HPDE6-E6E7 (cell line): ENCODE results near the gene ADO.

ENCODE experiments used
- DNase-seq: peaks from one replicate; pipeline ENCODE4 v3.0.0; 2011; ENCODE audit warnings: missing footprints; ENCODE audit errors: extremely low spot score

ADO gene

GRCh38 chr10:62817766-62818425 is 13.4 kb downstream of the ADO start:
- peak; percentile 67 for DNase-seq

GRCh38 chr10:62818426-62819011 is 14.0 kb downstream of the ADO start:
- DNase-seq = no peak

DNA sequence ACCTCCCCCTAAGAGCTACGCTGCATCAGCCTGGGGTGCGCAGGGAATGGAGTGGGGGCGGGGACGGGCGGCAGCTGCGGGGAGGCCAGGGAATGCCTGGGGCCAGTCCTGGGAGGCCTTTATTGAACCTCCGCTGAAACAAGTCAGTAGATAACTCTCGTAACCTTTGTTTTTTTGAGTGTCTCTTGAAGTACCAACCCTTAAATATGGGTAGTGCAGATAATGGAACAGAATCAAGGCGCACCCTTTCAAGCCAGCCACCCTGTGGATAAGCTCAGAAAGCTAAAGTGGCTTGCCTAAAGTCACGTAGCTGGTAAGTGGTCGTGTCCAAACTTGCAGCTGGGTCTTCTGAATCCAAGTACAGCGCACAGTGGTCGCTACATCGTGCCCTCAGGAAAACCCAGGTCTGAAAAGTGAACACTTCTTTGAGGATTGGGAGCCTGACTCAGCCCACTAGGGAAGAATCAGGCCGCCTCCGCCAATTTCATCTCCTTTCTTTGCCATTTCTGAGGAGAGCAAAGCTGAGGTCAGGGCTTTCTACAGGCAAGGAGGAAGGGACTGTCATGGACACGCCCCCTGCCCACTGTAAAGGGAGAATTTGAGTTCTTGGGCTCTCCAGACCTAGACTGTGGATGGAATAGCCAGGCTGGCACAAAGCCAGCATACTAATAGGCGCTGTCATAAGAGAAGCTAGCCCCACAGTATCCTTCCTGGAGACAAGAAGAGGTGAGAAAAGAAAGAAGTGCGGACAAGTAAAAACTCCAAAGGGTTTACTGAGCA is 14.8 kb downstream of the ADO start:
- DNase-seq = no peak

DNA sequence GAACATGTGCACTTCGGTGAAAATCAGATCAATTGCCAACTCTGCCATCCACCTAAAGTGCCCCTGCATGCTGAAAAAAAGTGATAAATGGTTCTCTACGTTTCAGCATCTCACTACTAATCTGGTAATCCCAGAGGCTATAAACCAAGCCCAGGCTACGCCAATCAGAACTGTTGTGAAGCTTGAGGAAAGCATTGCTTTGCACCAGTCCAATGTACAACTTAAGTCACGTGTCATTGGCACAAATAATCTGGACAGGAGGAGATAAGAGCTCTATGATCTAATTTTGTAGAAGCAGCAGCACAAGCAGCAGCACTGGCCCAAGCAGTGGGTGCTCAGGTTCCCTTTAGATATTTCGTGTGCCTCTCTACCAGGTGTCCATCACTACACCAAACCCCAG is 16.1 kb downstream of the ADO start:
- DNase-seq = no peak

DNA sequence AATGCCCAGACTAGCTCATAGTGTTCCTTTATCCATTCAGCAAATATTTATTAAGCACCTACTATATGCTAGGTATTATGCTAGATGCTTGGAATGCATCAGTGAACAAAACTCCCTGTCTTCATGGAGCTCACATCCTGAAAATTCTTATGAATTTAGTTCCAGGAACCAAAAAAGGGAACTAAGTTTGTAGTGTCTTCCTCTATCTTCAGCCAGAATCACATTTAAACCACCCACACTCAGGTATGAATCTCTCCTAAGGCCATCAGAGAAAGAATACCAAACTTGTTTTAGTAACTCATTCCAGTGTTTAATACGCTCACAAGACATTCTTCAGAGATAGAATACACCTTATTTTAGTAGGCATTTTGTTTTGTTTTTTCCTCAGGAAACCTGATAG is 21.8 kb downstream of the ADO start:
- no peak for DNase-seq

DNA sequence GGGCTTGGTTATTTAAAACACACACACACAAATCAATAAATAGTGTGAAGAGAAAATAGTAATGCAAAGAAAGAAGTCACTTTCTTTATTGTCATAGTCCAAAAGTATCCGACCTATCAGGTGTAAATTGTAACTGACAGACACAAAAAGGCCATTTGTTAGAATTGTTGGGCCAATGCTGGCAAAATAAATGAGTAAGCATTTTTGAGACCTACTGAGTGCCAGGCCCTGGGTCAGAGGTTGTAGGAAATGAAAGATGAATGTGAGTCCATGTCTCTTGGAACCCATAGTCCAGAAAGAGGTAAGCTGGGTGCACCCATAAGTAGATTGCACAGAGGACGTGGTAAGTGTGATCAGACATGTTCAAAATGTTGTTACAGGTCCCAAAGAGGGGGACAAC is 25.1 kb downstream of the ADO start:
- no peak for DNase-seq

DNA sequence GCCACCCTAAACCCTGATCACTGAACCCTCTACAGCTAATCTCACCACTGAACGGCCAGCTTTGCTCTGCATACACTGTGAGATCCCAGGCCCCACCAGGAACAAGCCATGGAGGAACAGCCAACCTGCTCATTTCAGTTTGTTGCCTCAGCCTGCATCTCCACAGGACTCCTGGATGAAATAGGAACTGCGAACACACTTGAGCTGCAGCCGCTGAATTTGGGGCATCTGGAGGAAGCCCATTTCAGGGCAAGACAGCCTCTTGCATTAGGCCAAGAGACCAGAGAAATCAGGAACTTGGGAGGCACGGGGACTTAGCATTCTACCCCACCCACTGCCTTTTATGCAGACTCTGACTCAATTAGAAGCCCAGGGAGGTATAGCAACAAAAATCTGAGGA is 26.2 kb downstream of the ADO start:
- DNase-seq = no peak

DNA sequence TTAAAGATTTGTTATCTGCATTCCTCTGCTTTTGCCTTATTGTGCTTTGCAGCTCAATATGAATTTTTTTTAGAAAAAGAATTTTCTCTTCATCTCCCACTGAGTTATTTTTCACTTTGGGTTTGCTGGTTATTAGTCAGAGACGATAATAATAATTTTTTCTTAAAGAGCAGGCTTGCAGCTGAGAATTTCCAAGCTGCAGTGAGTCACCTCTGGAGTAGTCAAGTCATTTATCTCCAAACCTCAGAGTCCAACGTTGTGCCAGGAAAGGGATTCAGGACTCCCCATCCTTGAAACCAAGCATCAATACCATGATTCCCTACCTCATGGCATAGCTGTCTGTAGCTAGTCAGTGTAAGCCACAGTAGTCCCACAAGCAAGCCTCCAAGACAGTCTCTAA is 26.8 kb downstream of the ADO start:
- DNase-seq = no peak

DNA sequence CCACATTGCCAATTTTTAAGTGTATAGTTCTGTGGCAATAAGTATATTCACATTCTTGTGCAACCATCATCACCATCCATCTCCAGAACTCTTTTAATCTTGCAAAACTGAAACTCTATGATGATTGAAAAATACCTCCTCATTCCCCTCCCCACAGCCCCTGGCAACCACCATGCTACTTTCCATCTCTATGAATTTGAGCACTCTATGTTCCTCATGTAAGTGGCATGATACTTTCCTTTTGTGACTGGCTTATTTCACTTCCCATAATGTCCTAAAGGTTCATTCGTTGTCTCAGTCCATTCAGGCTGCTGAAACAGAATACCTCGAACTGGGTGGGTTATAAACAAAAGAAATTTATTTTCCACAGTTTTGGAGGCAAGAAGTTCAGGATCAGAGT is 35.1 kb downstream of the ADO start:
- no peak for DNase-seq

DNA sequence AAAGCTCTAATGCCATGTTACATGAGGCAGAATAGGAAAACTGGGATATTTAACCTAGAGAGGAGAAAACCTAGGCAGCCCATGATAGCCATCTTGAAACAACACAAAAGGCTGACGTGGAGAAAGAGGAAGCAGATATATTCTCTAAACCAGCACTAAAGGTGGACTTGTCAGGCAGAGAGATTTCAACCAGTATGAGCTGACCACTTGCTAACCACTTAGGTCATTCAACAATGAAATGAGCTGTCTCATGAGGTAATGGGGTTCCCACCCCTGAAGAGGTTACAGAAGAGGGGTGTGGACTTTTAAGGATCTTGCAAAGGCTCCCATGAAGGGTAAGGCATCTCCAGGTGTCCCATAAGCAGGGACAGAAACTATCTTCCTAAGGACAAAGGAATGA is 38.5 kb downstream of the ADO start:
- DNase-seq = no peak

GRCh38 chr10:62843600-62843999 is 39.1 kb downstream of the ADO start:
- no peak for DNase-seq

DNA sequence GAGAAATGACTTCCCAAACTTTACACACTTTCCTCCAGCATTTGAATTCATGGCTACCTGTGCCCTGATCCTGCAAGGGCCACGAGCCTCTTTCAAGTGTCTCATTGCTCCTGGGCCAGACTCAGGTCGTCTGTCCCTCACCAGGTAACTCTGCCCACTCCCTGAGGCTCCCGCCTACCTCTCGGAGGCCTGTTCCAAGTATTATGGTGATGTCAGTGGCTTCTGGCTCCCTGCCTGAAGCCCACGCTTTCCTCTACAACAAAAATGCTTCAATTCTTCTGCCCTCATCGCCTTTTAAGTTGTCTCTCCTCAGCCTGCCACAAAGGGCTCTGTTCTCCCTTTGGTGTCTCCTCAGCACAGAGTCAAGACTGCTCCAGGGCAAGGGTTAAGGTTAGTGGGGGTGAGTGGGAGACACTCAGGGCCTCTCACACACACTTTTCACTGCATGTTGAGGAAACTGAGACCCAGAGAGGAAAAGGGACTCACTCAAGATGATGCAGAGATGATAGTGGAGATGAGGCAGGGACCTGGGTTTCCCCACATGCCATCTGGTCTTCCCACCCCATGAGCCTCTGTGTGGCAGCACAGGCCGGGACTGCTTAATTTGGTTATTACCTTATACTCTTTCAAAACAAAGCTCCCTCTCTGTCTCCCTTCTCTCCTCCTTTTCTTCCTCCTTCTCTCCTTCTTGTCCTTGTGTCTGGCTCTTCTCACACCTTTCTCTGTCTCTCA is 39.9 kb downstream of the ADO start:
- no peak for DNase-seq

DNA sequence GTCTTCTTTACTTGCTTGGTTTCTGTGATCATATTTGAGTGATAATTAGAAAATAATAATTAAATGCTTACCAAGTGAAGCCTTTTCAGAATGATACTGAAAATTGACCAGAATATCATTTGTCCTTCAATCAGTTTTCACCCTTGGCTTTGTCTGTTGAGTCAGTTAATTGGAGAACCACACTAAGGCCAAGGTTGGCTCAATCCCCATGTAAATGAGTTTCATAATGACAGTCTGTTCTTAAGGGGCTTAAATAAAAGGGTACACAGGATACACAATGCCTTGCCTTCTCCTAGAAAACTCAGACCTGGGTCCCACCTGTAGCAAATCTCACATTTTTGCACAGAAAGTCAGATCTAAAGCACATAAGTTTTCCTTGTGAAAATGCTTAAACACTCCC is 42.9 kb downstream of the ADO start:
- DNase-seq = no peak

GRCh38 chr10:62850646-62851045 is 46.1 kb downstream of the ADO start:
- no peak for DNase-seq

DNA sequence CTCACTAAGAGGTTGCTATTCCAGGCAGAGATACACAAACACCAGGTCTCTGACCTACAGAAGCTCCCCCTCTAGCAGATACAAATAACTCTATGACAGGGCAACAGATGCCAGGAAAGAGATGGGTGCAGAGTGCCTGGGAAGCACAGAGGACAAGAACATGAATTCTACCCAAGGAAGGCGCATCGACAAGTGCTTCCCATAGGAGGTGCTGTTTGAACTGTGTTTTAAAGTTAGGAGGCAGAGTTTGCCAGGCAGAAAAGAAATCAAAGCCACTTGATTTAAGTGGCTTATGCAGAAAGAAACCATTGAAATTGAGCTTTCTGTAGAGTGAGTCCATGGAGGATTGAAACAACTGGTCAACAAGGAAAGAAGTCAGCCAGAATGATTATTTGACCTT is 46.9 kb downstream of the ADO start:
- DNase-seq = no peak

GRCh38 chr10:62852961-62853702 is 48.6 kb downstream of the ADO start:
- no peak for DNase-seq

GRCh38 chr10:62853710-62854109 is 49.2 kb downstream of the ADO start:
- no peak for DNase-seq

DNA sequence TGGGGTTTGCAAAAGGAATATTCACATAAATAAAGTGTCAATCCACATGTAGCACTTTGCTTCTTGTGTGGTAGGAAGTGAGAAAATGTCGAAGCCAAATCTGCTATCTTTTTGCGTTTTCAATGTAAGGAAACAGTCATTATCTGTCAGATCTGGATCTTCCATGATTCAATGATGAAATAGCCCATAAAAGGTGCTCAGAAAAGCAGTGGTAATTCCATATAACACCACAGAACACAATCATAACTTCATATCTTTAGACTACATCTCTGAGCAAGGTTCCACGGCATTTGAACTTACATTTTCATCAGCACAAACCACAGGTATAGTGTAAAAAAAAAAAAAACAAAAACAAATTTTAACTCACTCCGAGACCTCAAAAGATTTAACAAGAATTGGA is 51.5 kb downstream of the ADO start:
- no peak for DNase-seq
